ENCODE results near the gene MRGPRD. TPM values are rescaled to one million over a fixed set of nuclear protein-coding genes. Genes with fewer than 3 reads are reported as not detected.

The MRGPRD gene
- total and polyA plus RNA-seq, 4 donors, result not detected

- TF ChIP-seq SP1 (IDR thresholded peaks at IDR 0.05), result no peak
Measured at GRCh38 chr11:68969386-68969785, 11.4 kb downstream of the MRGPRD start (continued).

GRCh38 chr11:68968306-68969250 lies 12.2 kb downstream of the MRGPRD start:
- no peaks in the 10 kb centered on the region for H3K36me3 ChIP-seq (ENCODE audit: control insufficient read depth in 4 of 4, insufficient read depth in 3 of 4, low read depth in 1 of 4, low read length in 3 of 4)
- no peaks in the 10 kb centered on the region for H3K4me1 ChIP-seq (ENCODE audit: control insufficient read depth in 4 of 4, insufficient read depth in 4 of 4, low read length in 3 of 4)
- WGBS, result 84% methylated on average over 29 of the region's 29 CpGs
- H3K9me3 ChIP-seq (ENCODE audit: control insufficient read depth in 4 of 4, low read length in 3 of 4), result no peaks in the 10 kb centered on the region
- TF ChIP-seq HNF4G (IDR thresholded peaks at IDR 0.05) (no peak), GABPA (IDR thresholded peaks at IDR 0.05 in 1 of 2, conservative IDR thresholded peaks at IDR 0.05 in 1 of 2) (no peak), NR2F2 (IDR thresholded peaks at IDR 0.05) (no peak), RXRA (IDR thresholded peaks at IDR 0.05) (no peak), HNF4A (conservative IDR thresholded peaks at IDR 0.05) (no peak), RAD21 (IDR thresholded peaks at IDR 0.05) (no peak), FOXA2 (IDR thresholded peaks at IDR 0.05) (no peak)
- TF ChIP-seq, protein P1, sequence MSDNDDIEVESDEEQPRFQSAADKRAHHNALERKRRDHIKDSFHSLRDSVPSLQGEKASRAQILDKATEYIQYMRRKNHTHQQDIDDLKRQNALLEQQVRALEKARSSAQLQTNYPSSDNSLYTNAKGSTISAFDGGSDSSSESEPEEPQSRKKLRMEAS (IDR thresholded peaks at IDR 0.05), result no peak
- TF ChIP-seq, protein P2, sequence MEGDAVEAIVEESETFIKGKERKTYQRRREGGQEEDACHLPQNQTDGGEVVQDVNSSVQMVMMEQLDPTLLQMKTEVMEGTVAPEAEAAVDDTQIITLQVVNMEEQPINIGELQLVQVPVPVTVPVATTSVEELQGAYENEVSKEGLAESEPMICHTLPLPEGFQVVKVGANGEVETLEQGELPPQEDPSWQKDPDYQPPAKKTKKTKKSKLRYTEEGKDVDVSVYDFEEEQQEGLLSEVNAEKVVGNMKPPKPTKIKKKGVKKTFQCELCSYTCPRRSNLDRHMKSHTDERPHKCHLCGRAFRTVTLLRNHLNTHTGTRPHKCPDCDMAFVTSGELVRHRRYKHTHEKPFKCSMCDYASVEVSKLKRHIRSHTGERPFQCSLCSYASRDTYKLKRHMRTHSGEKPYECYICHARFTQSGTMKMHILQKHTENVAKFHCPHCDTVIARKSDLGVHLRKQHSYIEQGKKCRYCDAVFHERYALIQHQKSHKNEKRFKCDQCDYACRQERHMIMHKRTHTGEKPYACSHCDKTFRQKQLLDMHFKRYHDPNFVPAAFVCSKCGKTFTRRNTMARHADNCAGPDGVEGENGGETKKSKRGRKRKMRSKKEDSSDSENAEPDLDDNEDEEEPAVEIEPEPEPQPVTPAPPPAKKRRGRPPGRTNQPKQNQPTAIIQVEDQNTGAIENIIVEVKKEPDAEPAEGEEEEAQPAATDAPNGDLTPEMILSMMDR (IDR thresholded peaks at IDR 0.05; ENCODE audit: low read depth, low read length, missing input control), result no peak
- TF ChIP-seq, protein P3, sequence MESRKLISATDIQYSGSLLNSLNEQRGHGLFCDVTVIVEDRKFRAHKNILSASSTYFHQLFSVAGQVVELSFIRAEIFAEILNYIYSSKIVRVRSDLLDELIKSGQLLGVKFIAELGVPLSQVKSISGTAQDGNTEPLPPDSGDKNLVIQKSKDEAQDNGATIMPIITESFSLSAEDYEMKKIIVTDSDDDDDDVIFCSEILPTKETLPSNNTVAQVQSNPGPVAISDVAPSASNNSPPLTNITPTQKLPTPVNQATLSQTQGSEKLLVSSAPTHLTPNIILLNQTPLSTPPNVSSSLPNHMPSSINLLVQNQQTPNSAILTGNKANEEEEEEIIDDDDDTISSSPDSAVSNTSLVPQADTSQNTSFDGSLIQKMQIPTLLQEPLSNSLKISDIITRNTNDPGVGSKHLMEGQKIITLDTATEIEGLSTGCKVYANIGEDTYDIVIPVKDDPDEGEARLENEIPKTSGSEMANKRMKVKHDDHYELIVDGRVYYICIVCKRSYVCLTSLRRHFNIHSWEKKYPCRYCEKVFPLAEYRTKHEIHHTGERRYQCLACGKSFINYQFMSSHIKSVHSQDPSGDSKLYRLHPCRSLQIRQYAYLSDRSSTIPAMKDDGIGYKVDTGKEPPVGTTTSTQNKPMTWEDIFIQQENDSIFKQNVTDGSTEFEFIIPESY (IDR thresholded peaks at IDR 0.05), result no peak
- TF ChIP-seq, protein P4, sequence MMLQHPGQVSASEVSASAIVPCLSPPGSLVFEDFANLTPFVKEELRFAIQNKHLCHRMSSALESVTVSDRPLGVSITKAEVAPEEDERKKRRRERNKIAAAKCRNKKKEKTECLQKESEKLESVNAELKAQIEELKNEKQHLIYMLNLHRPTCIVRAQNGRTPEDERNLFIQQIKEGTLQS (IDR thresholded peaks at IDR 0.05), result no peak
- TF ChIP-seq, protein P5, sequence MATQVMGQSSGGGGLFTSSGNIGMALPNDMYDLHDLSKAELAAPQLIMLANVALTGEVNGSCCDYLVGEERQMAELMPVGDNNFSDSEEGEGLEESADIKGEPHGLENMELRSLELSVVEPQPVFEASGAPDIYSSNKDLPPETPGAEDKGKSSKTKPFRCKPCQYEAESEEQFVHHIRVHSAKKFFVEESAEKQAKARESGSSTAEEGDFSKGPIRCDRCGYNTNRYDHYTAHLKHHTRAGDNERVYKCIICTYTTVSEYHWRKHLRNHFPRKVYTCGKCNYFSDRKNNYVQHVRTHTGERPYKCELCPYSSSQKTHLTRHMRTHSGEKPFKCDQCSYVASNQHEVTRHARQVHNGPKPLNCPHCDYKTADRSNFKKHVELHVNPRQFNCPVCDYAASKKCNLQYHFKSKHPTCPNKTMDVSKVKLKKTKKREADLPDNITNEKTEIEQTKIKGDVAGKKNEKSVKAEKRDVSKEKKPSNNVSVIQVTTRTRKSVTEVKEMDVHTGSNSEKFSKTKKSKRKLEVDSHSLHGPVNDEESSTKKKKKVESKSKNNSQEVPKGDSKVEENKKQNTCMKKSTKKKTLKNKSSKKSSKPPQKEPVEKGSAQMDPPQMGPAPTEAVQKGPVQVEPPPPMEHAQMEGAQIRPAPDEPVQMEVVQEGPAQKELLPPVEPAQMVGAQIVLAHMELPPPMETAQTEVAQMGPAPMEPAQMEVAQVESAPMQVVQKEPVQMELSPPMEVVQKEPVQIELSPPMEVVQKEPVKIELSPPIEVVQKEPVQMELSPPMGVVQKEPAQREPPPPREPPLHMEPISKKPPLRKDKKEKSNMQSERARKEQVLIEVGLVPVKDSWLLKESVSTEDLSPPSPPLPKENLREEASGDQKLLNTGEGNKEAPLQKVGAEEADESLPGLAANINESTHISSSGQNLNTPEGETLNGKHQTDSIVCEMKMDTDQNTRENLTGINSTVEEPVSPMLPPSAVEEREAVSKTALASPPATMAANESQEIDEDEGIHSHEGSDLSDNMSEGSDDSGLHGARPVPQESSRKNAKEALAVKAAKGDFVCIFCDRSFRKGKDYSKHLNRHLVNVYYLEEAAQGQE (IDR thresholded peaks at IDR 0.05), result no peak
- no peak for DNase-seq (ENCODE audit: low spot score)
- H3K4me3 ChIP-seq (ENCODE audit: low read depth in 1 of 3, low read length in 3 of 3), result no peak overlapping the region
- no peak overlapping the region for H3K9ac ChIP-seq (ENCODE audit: low read depth in 1 of 2, low read length in 2 of 2)
- no peaks in the 10 kb centered on the region for H3K27me3 ChIP-seq (ENCODE audit: control insufficient read depth in 4 of 4, insufficient read depth in 4 of 4, low read length in 3 of 4)
- no peak overlapping the region for H3K27ac ChIP-seq (ENCODE audit: low read depth in 1 of 2, low read length in 2 of 2)
